ENCODE measurements around the gene MOXD1. TPM values are rescaled to one million over a fixed set of nuclear protein-coding genes. Genes with fewer than 3 reads are reported as not detected.
"Not testable (repeated sequence)": the region's sequence is repeated elsewhere in the genome, so short reads cannot be mapped to it uniquely, and the experiment has no call there.

The MOXD1 gene
- total RNA-seq, 4 donors from 2014 or later, result 1.3 to 3.8 (median 1.5) TPM

GRCh38 chr6:132354517-132355167 is 46.6 kb downstream of the MOXD1 start:
- Histone ChIP-seq H3K4me1 (no peaks in the 10 kb centered on the region), H3K9me3 (no peaks in the 10 kb centered on the region), H3K4me3 (replicated peaks in 1 of 3) (no peak overlapping the region), H3K36me3 (no peaks in the 10 kb centered on the region), H3K27ac (no peak overlapping the region), H3K27me3 (no peaks in the 10 kb centered on the region)
- intact Hi-C loops (cut with DNase I), result no loop called here
- TF ChIP-seq POLR2A (IDR thresholded peaks at IDR 0.05) (no peak), CTCF (IDR thresholded peaks at IDR 0.05) (no peak)
- WGBS, 2 donors, result 85 to 90% methylated on average over 7 of the region's 7 CpGs
- peak in 1 of 2 donors; percentile 5 for DNase-seq

- H3K27me3 ChIP-seq; H3K36me3 ChIP-seq; intact Hi-C loops (cut with DNase I); H3K9me3 ChIP-seq; H3K27ac ChIP-seq; DNase-seq; H3K4me3 ChIP-seq (replicated peaks in 1 of 3); H3K4me1 ChIP-seq: not testable (repeated sequence)
- 75 to 81% methylated on average over 3 of the region's 3 CpGs for WGBS, 2 donors
Measured at GRCh38 chr6:132351986-132352385, 49.3 kb downstream of the MOXD1 start.

- no peak overlapping the region for H3K27ac ChIP-seq
- H3K27me3 ChIP-seq, result no peaks in the 10 kb centered on the region
- no peaks in the 10 kb centered on the region for H3K9me3 ChIP-seq
- no peak for DNase-seq
- intact Hi-C loops (cut with DNase I), result no loop called here
- TF ChIP-seq CTCF (IDR thresholded peaks at IDR 0.05) (no peak), POLR2A (IDR thresholded peaks at IDR 0.05) (no peak)
- 36 to 40% methylated on average over 1 of the region's 1 CpG for WGBS, 2 donors
- H3K4me1 ChIP-seq, result no peaks in the 10 kb centered on the region
- no peak overlapping the region for H3K4me3 ChIP-seq (replicated peaks in 1 of 3)
- no peaks in the 10 kb centered on the region for H3K36me3 ChIP-seq
Measured at GRCh38 chr6:132348231-132348630, 53.0 kb downstream of the MOXD1 start.

- Histone ChIP-seq H3K36me3 (no peaks in the 10 kb centered on the region), H3K4me1 (no peaks in the 10 kb centered on the region), H3K27ac (no peak overlapping the region), H3K9me3 (no peaks in the 10 kb centered on the region), H3K4me3 (replicated peaks in 1 of 3) (no peak overlapping the region), H3K27me3 (no peaks in the 10 kb centered on the region)
- WGBS, 2 donors, result 81 to 82% methylated on average over 5 of the region's 5 CpGs
- intact Hi-C loops (cut with DNase I), result no loop called here
- TF ChIP-seq CTCF (IDR thresholded peaks at IDR 0.05) (no peak), POLR2A (IDR thresholded peaks at IDR 0.05) (no peak)
- no peak for DNase-seq
Measured at GRCh38 chr6:132344811-132345210, 56.5 kb downstream of the MOXD1 start.

- Histone ChIP-seq H3K4me3 (replicated peaks in 1 of 3) (no peak overlapping the region), H3K36me3 (no peaks in the 10 kb centered on the region), H3K4me1 (no peaks in the 10 kb centered on the region), H3K27me3 (no peaks in the 10 kb centered on the region), H3K27ac (no peak overlapping the region), H3K9me3 (no peaks in the 10 kb centered on the region)
- intact Hi-C loops (cut with DNase I), result no loop called here
- TF ChIP-seq POLR2A (IDR thresholded peaks at IDR 0.05), result no peak
- TF ChIP-seq CTCF (IDR thresholded peaks at IDR 0.05), result no peak
- DNase-seq, result no peak
- WGBS, 2 donors, result 83 to 86% methylated on average over 3 of the region's 3 CpGs
Measured at GRCh38 chr6:132341646-132342045, 59.6 kb downstream of the MOXD1 start.

All from thyroid gland (tissue), 4 donors.